ENCODE measurements around the gene GAS7. TPM values are rescaled to one million over a fixed set of nuclear protein-coding genes. Genes with fewer than 3 reads are reported as not detected.
"Not testable (repeated sequence)": the region's sequence is repeated elsewhere in the genome, so short reads cannot be mapped to it uniquely, and the experiment has no call there.

The GAS7 gene
- total and polyA plus RNA-seq, 8 donors: 30.4 to 83.4 (median 40.1) TPM

DNA sequence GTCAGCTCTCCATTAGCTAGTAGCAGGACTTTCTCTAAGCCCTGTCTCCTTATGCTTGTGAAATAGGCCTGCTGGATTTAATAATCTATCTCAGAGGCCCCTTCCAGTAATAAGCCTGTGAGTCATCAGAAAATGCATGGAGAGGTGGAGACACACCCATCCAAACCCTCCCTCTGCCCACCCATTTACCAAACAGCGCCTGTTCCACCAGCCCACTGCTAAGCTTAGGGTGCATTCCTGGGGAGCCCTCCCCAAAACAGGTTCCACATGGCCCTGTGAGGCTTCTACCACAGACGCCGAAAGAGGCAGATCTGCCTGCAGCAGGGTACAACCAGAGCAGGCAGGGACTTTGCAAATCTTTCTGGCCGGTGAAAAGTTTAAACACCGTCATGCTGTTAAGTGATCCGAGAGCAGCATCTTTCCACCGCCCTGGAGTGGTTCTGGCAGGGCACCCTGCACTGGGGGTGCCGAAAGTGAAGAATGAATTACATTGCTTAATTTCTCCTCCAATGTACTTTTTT is 99.3 kb downstream of the GAS7 start:
- peak; percentile 52 for ATAC-seq
- intact Hi-C loops (cut with DNase I): no loop called here
- Histone ChIP-seq H3K27ac (peak overlapping the region in 1 of 2 donors; percentile 22), H3K36me3 (no peaks in the 10 kb centered on the region), H3K9me3 (no peaks in the 10 kb centered on the region), H3K4me1 (peaks cover 0 to 13% of the 10 kb centered on the region in 2 donors), H3K27me3 (no peaks in the 10 kb centered on the region), H3K4me3 (no peak overlapping the region)
- TF ChIP-seq, protein P1, sequence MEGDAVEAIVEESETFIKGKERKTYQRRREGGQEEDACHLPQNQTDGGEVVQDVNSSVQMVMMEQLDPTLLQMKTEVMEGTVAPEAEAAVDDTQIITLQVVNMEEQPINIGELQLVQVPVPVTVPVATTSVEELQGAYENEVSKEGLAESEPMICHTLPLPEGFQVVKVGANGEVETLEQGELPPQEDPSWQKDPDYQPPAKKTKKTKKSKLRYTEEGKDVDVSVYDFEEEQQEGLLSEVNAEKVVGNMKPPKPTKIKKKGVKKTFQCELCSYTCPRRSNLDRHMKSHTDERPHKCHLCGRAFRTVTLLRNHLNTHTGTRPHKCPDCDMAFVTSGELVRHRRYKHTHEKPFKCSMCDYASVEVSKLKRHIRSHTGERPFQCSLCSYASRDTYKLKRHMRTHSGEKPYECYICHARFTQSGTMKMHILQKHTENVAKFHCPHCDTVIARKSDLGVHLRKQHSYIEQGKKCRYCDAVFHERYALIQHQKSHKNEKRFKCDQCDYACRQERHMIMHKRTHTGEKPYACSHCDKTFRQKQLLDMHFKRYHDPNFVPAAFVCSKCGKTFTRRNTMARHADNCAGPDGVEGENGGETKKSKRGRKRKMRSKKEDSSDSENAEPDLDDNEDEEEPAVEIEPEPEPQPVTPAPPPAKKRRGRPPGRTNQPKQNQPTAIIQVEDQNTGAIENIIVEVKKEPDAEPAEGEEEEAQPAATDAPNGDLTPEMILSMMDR (IDR thresholded peaks at IDR 0.05): no peak
- no peak for DNase-seq

DNA sequence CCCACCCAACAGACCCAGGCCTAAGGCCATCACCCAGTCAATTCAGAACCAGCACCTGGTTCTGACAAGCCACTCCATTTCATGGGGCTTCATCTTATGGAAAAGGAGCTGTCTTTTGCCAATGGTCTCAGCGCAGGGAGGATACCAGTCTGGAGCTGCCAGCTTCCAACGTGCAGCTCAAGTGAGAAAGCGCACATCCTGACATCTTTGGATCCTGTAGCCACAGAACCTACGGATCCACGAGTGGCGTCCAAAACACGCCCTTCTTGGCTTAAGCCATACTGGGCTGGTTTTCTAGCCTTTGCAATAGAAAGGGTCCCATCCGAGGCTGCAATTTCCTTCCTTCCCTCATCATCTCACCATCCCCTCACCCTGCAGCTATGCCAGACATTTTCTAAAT is 101.8 kb downstream of the GAS7 start:
- Histone ChIP-seq H3K36me3 (no peaks in the 10 kb centered on the region), H3K4me3 (no peak overlapping the region), H3K27me3 (no peaks in the 10 kb centered on the region), H3K4me1 (peaks cover 0 to 13% of the 10 kb centered on the region in 2 donors), H3K9me3 (peaks cover 0 to 6% of the 10 kb centered on the region in 2 donors), H3K27ac (peak overlapping the region in 1 of 2 donors; percentile 20)
- intact Hi-C loops (cut with DNase I): no loop called here
- ATAC-seq (no peak), DNase-seq (no peak)
- TF ChIP-seq, protein P1 (IDR thresholded peaks at IDR 0.05): no peak

- intact Hi-C loops (cut with DNase I); H3K9me3 ChIP-seq; H3K4me3 ChIP-seq; H3K27me3 ChIP-seq; ATAC-seq; DNase-seq; H3K36me3 ChIP-seq: not testable (repeated sequence)
- H3K27ac ChIP-seq: peak overlapping the region in 1 of 2 donors; percentile 19
- H3K4me1 ChIP-seq: peaks cover 0 to 13% of the 10 kb centered on the region in 2 donors
Observed at GRCh38 chr17:10095295-10095694, 103.1 kb downstream of the GAS7 start.

DNA sequence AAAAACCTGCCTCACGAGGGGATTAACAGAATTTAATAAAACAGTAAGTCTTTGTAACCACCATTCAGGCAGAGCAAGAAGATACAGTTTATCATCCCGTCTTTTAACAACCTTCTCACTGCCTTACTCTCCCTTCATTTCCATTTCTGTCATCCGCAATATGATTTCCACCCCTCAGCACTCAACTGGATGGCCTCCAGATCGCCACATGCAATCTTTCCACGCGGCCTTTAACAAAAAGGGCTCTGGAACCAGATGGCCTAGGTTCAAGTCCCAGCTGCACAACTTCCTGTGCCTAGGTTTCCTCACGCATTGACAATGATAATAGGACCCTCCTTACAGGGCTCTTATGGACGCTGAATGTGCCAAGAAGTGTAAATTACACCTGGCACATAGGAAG is 103.6 kb downstream of the GAS7 start:
- Histone ChIP-seq H3K9me3 (peaks cover 0 to 6% of the 10 kb centered on the region in 2 donors), H3K4me1 (peaks cover 0 to 12% of the 10 kb centered on the region in 2 donors), H3K27me3 (no peaks in the 10 kb centered on the region), H3K36me3 (no peaks in the 10 kb centered on the region), H3K27ac (peak overlapping the region in 1 of 2 donors; percentile 19), H3K4me3 (no peak overlapping the region)
- intact Hi-C loops (cut with DNase I): no loop called here
- DNase-seq (peak in 1 of 4 donors; percentile 30), ATAC-seq (no peak)
- TF ChIP-seq, protein P1 (IDR thresholded peaks at IDR 0.05): no peak

DNA sequence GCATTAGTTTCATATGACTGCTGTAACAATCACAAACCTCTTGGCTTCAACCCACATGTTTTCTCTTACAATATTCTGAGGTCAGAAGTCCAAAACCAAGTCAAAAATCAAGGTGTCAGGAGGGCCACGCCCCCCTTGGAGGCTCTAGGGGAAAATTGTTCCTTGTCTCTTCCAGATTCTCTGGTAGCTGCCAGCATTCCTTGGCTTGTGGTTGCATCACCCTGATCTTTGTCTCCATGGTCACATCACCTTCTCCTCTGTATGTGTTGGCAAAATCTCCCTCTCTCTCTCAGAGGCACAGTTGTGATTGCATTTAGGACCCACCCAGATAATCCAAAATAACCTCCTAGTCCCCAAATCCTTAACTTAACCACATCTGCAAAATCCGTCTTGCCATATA is 105.8 kb downstream of the GAS7 start:
- TF ChIP-seq, protein P1 (IDR thresholded peaks at IDR 0.05): no peak
- ATAC-seq: no peak

GRCh38 chr17:10091046-10091445 is 107.4 kb downstream of the GAS7 start:
- no peak for DNase-seq
- intact Hi-C loops (cut with DNase I): no loop called here
- Histone ChIP-seq H3K27me3 (peaks cover 0 to 2% of the 10 kb centered on the region in 2 donors), H3K4me1 (peaks cover under 1 to 24% of the 10 kb centered on the region in 2 donors), H3K4me3 (no peak overlapping the region), H3K9me3 (peaks cover 0 to 6% of the 10 kb centered on the region in 2 donors), H3K36me3 (no peaks in the 10 kb centered on the region), H3K27ac (no peak overlapping the region)
- no peak for ATAC-seq
- TF ChIP-seq, protein P1 (IDR thresholded peaks at IDR 0.05): no peak

More for the DNA sequence above, 105.8 kb downstream of the GAS7 start:
- Histone ChIP-seq H3K27ac (no peak overlapping the region), H3K4me1 (peaks cover 0 to 9% of the 10 kb centered on the region in 2 donors), H3K9me3 (peaks cover 0 to 6% of the 10 kb centered on the region in 2 donors), H3K36me3 (no peaks in the 10 kb centered on the region), H3K27me3 (no peaks in the 10 kb centered on the region), H3K4me3 (no peak overlapping the region)
- intact Hi-C loops (cut with DNase I): no loop called here
- no peak for DNase-seq
